GM21515 (cell line): Measurements from ENCODE around the gene TRIM69.
"Not testable (repeated sequence)": the region's sequence is repeated elsewhere in the genome, so short reads cannot be mapped to it uniquely, and the experiment has no call there.

Experiments
- ATAC-seq: cut with Tn5 transposase; IDR thresholded peaks from one replicate; pipeline ENCODE4 v1.9.1; 2021; ENCODE audit not compliant: unreplicated experiment

TRIM69 gene

GRCh38 chr15:44715797-44716334 is 20.5 kb upstream of the TRIM69 start:
- ATAC-seq: no peak

- ATAC-seq: no peak
Measured at GRCh38 chr15:44716983-44717602, 19.2 kb upstream of the TRIM69 start.

- no peak for ATAC-seq
Measured at GRCh38 chr15:44718180-44718926, 18.0 kb upstream of the TRIM69 start.

GRCh38 chr15:44718927-44719292 is 17.4 kb upstream of the TRIM69 start:
- ATAC-seq: no peak

GRCh38 chr15:44719293-44719999 is 16.9 kb upstream of the TRIM69 start:
- peak; percentile 48 for ATAC-seq

- not testable (repeated sequence) for ATAC-seq
Measured at GRCh38 chr15:44720000-44720435, 16.3 kb upstream of the TRIM69 start.

- no peak for ATAC-seq
Measured at GRCh38 chr15:44720460-44721176, 15.7 kb upstream of the TRIM69 start.

- no peak for ATAC-seq
Measured at GRCh38 chr15:44722011-44722410, 14.3 kb upstream of the TRIM69 start.

GRCh38 chr15:44726136-44726535 is 10.2 kb upstream of the TRIM69 start:
- ATAC-seq: no peak

GRCh38 chr15:44726568-44727484 is 9.5 kb upstream of the TRIM69 start:
- ATAC-seq: peak; percentile 38

GRCh38 chr15:44727485-44728231 is 8.7 kb upstream of the TRIM69 start:
- ATAC-seq: no peak

GRCh38 chr15:44728232-44728575 is 8.1 kb upstream of the TRIM69 start:
- ATAC-seq: not testable (repeated sequence)

GRCh38 chr15:44728576-44729407 is 7.5 kb upstream of the TRIM69 start:
- peak; percentile 67 for ATAC-seq

GRCh38 chr15:44729408-44730127 is 6.8 kb upstream of the TRIM69 start:
- peak; percentile 8 for ATAC-seq

GRCh38 chr15:44734839-44735481 is 1.4 kb upstream of the TRIM69 start:
- ATAC-seq: no peak

- ATAC-seq: no peak
Measured at GRCh38 chr15:44735482-44736180, 697 bp upstream of the TRIM69 start.
